RWPE1 (cell line): ENCODE measurements around the gene NDC80.

Experiments used
- CTCF ChIA-PET: fragments of 350-600 bp; sonication (Branson Sonifier 250); formaldehyde crosslinking; extraction: SDS; loops from one replicate; lab custom pipeline; 2021; lab: Yijun Ruan, JAX
- POLR2A ChIA-PET: fragments of 400-600 bp; formaldehyde crosslinking; extraction: SDS; loops from one replicate; lab custom pipeline; 2020; ENCODE audit warnings: antibody characterized with exemption; ENCODE audit not compliant: low non-redundant PET; lab: Yijun Ruan, JAX
- DNase-seq: peaks from one replicate; pipeline ENCODE4 v3.0.0; 2012; ENCODE audit warnings: low spot score
- H3K27ac ChIP-seq: fragments of 450-650 bp; 2 replicates; pipeline ENCODE4 v1.5.1; 2017
- CTCF ChIP-seq: fragments of 450-650 bp; conservative IDR thresholded peaks from 2 replicates; pipeline ENCODE4 v1.5.1; 2017; ENCODE audit warnings: low read depth, mild to moderate bottlenecking

NDC80 gene

GRCh38 chr18:2617401-2617998, 46.1 kb downstream of the NDC80 start:
- ChIA-PET POLR2A (no interaction called here), CTCF (no interaction called here)
- DNase-seq, result no peak
- H3K27ac ChIP-seq, result no peak overlapping the region
- TF ChIP-seq CTCF, result no peak

GRCh38 chr18:2618009-2618408, 46.7 kb downstream of the NDC80 start:
- H3K27ac ChIP-seq, result no peak overlapping the region
- ChIA-PET POLR2A (no interaction called here), CTCF (no interaction called here)
- no peak for TF ChIP-seq CTCF
- no peak for DNase-seq

GRCh38 chr18:2625217-2625616, 53.9 kb downstream of the NDC80 start:
- POLR2A ChIA-PET, result no interaction called here
- no peak overlapping the region for H3K27ac ChIP-seq
- no peak for DNase-seq
- CTCF ChIA-PET, result interaction anchor here (0.6 kb wide), 1 partner anchor 22 kb away, joined by 3 read pairs; no protein-coding TSS in a partner anchor
- TF ChIP-seq CTCF, result no peak

GRCh38 chr18:2627821-2628276, 56.5 kb downstream of the NDC80 start:
- POLR2A ChIA-PET, result interaction anchor here (0.6 kb wide), 1 partner anchor 9 kb away, joined by 6 read pairs; no protein-coding TSS in a partner anchor
- peak; percentile 20 for DNase-seq
- H3K27ac ChIP-seq, result no peak overlapping the region
- no peak for TF ChIP-seq CTCF
- CTCF ChIA-PET, result no interaction called here

- POLR2A ChIA-PET, result no interaction called here
- H3K27ac ChIP-seq, result no peak overlapping the region
- TF ChIP-seq CTCF, result no peak
- DNase-seq, result no peak
- CTCF ChIA-PET, result no interaction called here
These were observed 57.6 kb downstream of the NDC80 start for GRCh38 chr18:2629003-2629402.

GRCh38 chr18:2635586-2635985, 64.2 kb downstream of the NDC80 start:
- DNase-seq, result no peak
- ChIA-PET CTCF (interaction anchor here (0.6 kb wide), 1 partner anchor 525 kb away, joined by 4 read pairs; no protein-coding TSS in a partner anchor), POLR2A (no interaction called here)
- no peak overlapping the region for H3K27ac ChIP-seq
- no peak for TF ChIP-seq CTCF
